Measurements from ENCODE around the gene OR52E8.

Gene OR52E8

GRCh38 chr11:5857590-5857989 lies at the start of gene OR52E8:
Gene OR52E8, minus strand, starts transcription at chr11:5857690. Its CDS starts 0 bp downstream, at chr11:5857690.
- no peak within 1 kb of the TSS for H3K27ac ChIP-seq (ENCODE audit: low read depth, low read length)
- no peak within 1 kb of the TSS for H3K9ac ChIP-seq (ENCODE audit: low read length)
- no peaks in the 10 kb centered on the region for H3K27me3 ChIP-seq (ENCODE audit: control insufficient read depth, insufficient read depth, low read length)
- H3K4me1 ChIP-seq (ENCODE audit: control insufficient read depth, insufficient read depth, low read length): no peaks in the 10 kb centered on the region
- no peak within 1 kb of the TSS for H3K4me3 ChIP-seq (ENCODE audit: low read depth, low read length)
- H3K36me3 ChIP-seq (ENCODE audit: control insufficient read depth, insufficient read depth, low read length): no peaks in the 10 kb centered on the region
- no peaks in the 10 kb centered on the region for H3K9me3 ChIP-seq (ENCODE audit: control insufficient read depth, insufficient read depth, low read depth, low read length)

DNA sequence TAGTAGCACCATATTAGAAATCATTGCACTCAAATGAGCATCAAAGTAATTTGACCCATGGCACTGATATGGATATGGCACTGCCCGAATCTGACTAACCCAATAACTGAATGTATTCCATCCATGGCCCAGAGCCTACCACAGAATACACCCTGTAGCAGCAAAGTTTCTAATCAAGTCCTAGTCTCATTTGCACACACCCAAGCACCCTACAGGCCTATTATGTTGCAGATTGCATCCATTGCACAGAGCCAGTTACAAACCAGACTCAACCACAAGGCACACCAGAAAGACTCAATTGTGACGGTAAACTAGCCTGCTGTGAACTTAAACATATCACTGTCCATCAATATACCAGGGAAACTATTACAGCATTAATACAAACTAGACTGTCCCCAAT lies 42.0 kb upstream of the OR52E8 start:
- peaks cover 3% of the 10 kb centered on the region; the same call in 1 of the 2 replicates for H3K4me1 ChIP-seq (ENCODE audit: control insufficient read depth, insufficient read depth, low read length)
- no peak overlapping the region for H3K9ac ChIP-seq (ENCODE audit: low read length)
- no peaks in the 10 kb centered on the region for H3K36me3 ChIP-seq (ENCODE audit: control insufficient read depth, insufficient read depth, low read length)
- H3K9me3 ChIP-seq (ENCODE audit: control insufficient read depth, insufficient read depth, low read depth, low read length): no peaks in the 10 kb centered on the region
- no peak overlapping the region for H3K4me3 ChIP-seq (ENCODE audit: low read depth, low read length)
- no peak overlapping the region for H3K27ac ChIP-seq (ENCODE audit: low read depth, low read length)
- H3K27me3 ChIP-seq (ENCODE audit: control insufficient read depth, insufficient read depth, low read length): no peaks in the 10 kb centered on the region

DNA sequence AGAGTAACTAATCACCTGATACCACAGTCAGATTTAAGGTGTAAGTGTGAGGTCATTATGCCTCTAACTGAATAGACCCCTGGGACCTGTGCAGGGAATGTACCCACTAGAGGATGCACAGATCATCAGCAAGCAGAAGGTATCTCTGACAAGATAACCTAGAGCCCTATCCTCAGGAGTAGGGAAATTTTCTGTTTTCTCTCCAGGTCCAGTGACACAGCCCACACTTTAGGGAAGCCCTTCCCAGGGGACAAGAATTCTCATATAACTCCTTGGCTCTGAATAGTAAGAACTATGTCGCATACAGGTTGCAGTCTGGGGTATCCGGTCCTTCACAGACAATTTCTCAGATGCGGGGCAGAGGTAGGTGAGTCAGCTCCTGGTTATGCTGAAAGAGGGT lies 35.4 kb upstream of the OR52E8 start, which contains the start of gene OR52E5:
Gene OR52E5, plus strand, starts transcription at position 301 of the 400 bp plus-strand sequence. CDS start 7,569 bp downstream, outside the sequence.
- Histone ChIP-seq H3K27ac (ENCODE audit: low read depth, low read length) (no peak within 1 kb of the TSS), H3K4me3 (ENCODE audit: low read depth, low read length) (no peak within 1 kb of the TSS), H3K27me3 (ENCODE audit: control insufficient read depth, insufficient read depth, low read length) (no peaks in the 10 kb centered on the region)

DNA sequence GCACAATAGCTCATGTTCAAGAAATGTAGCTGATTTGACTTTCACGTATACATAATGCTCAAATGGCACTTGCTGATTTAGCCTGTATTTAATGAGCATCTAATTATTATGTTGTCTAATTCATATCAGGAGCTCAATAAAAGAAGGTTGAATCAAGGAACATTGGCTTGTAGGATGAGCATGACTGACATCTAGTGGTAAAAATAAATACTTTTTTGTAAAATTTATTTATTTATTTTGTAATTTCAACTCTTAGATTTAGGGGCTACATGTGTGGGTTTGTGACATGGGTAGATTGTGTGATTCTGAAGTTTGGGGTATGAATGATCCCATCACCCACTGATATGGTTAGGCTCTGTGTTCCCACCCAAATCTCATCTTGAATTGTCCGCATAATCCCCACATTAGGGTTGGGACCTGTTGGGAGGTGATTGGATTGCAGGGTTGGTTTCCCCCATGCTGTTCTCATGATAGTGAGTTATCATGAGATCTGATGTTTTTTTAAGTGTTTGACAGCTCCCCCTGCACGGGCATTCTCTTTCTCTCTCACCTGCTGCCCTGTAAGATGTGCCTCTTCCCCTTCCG lies 33.8 kb upstream of the OR52E8 start:
- Histone ChIP-seq H3K9ac (ENCODE audit: low read length) (no peak overlapping the region), H3K9me3 (ENCODE audit: control insufficient read depth, insufficient read depth, low read depth, low read length) (no peaks in the 10 kb centered on the region), H3K27ac (ENCODE audit: low read depth, low read length) (no peak overlapping the region), H3K4me1 (ENCODE audit: control insufficient read depth, insufficient read depth, low read length) (no peaks in the 10 kb centered on the region), H3K36me3 (ENCODE audit: control insufficient read depth, insufficient read depth, low read length) (no peaks in the 10 kb centered on the region), H3K27me3 (ENCODE audit: control insufficient read depth, insufficient read depth, low read length) (no peaks in the 10 kb centered on the region), H3K4me3 (ENCODE audit: low read depth, low read length) (no peak overlapping the region)

More for the DNA sequence above, 35.4 kb upstream of the OR52E8 start, which contains the start of gene OR52E5:
- Histone ChIP-seq H3K9me3 (ENCODE audit: control insufficient read depth, insufficient read depth, low read depth, low read length) (no peaks in the 10 kb centered on the region), H3K36me3 (ENCODE audit: control insufficient read depth, insufficient read depth, low read length) (no peaks in the 10 kb centered on the region), H3K4me1 (ENCODE audit: control insufficient read depth, insufficient read depth, low read length) (no peaks in the 10 kb centered on the region), H3K9ac (ENCODE audit: low read length) (no peak within 1 kb of the TSS)

DNA sequence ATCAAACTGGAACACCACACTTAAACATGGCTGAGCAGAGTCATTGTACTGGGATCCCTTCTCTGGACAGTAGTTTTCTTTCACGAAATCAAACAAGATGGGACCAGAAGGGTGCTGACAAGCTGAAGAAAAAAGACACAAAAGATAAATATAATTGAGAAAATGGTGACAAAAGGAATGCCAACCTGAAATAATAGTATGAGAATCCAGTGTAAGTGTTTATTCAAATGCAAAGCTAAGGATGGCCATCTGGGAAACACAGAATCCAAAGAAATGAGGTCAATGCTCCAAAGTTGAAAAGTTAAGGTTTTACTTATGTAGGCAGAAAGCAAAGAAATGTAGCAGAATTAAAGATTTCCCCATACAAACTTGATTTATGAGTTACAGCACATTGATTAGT lies 30.2 kb upstream of the OR52E8 start:
- H3K36me3 ChIP-seq (ENCODE audit: control insufficient read depth, insufficient read depth, low read length): no peaks in the 10 kb centered on the region
- no peaks in the 10 kb centered on the region for H3K9me3 ChIP-seq (ENCODE audit: control insufficient read depth, insufficient read depth, low read depth, low read length)
- no peak overlapping the region for H3K4me3 ChIP-seq (ENCODE audit: low read depth, low read length)
- no peak overlapping the region for H3K27ac ChIP-seq (ENCODE audit: low read depth, low read length)
- no peaks in the 10 kb centered on the region for H3K27me3 ChIP-seq (ENCODE audit: control insufficient read depth, insufficient read depth, low read length)
- no peaks in the 10 kb centered on the region for H3K4me1 ChIP-seq (ENCODE audit: control insufficient read depth, insufficient read depth, low read length)
- no peak overlapping the region for H3K9ac ChIP-seq (ENCODE audit: low read length)

DNA sequence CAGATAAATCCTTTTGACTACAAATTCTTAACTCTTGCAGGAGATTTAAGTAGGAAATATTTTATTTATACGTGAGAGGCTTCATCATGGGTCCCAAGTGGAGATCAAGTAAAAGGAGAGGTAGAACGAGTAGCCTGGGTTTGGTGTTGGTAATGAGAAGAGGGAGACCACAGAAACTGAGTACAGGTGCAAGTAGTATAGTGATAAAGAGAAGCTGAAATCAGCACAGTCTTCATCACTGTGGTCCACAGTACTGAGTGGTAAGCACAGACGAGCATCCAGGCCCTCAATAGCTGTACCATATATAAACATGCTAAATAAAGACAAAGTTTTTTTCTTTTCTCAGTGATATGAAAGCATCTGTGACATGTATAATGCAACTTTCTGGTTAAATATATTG lies 29.7 kb upstream of the OR52E8 start:
- Histone ChIP-seq H3K27ac (ENCODE audit: low read depth, low read length) (no peak overlapping the region), H3K9me3 (ENCODE audit: control insufficient read depth, insufficient read depth, low read depth, low read length) (no peaks in the 10 kb centered on the region), H3K4me1 (ENCODE audit: control insufficient read depth, insufficient read depth, low read length) (no peaks in the 10 kb centered on the region), H3K36me3 (ENCODE audit: control insufficient read depth, insufficient read depth, low read length) (no peaks in the 10 kb centered on the region), H3K9ac (ENCODE audit: low read length) (no peak overlapping the region), H3K4me3 (ENCODE audit: low read depth, low read length) (no peak overlapping the region), H3K27me3 (ENCODE audit: control insufficient read depth, insufficient read depth, low read length) (no peaks in the 10 kb centered on the region)

- Histone ChIP-seq H3K9me3 (ENCODE audit: control insufficient read depth, insufficient read depth, low read depth, low read length) (no peaks in the 10 kb centered on the region), H3K9ac (ENCODE audit: low read length) (no peak overlapping the region), H3K27me3 (ENCODE audit: control insufficient read depth, insufficient read depth, low read length) (no peaks in the 10 kb centered on the region), H3K4me3 (ENCODE audit: low read depth, low read length) (no peak overlapping the region), H3K4me1 (ENCODE audit: control insufficient read depth, insufficient read depth, low read length) (no peaks in the 10 kb centered on the region), H3K36me3 (ENCODE audit: control insufficient read depth, insufficient read depth, low read length) (no peaks in the 10 kb centered on the region), H3K27ac (ENCODE audit: low read depth, low read length) (no peak overlapping the region)
Measured at GRCh38 chr11:5881756-5882155, 24.3 kb upstream of the OR52E8 start.

DNA sequence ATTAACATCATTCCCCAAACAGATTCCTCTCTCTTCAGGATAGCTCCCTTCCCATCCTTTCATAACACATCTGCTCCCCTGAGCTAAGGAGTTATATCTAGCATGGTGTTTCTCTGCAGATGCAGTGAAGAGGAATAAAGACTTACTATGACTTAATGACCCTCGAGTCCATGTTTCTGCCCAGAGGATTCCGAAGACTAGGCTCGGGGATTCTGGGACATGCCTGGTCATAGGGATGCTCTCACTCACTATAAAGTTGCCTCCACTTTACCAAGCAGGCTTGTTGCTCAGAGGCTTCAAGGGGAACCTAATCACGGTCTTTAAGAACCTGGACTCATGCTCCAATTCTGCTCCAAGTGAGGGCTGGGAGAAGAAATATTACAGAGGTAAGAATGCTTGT lies 22.8 kb upstream of the OR52E8 start, which contains the start of gene OR52E4:
Gene OR52E4, plus strand, starts transcription at position 301 of the 400 bp plus-strand sequence. CDS start 3,664 bp downstream, outside the sequence.
- H3K9ac ChIP-seq (ENCODE audit: low read length): no peak within 1 kb of the TSS
- no peaks in the 10 kb centered on the region for H3K27me3 ChIP-seq (ENCODE audit: control insufficient read depth, insufficient read depth, low read length)
- H3K36me3 ChIP-seq (ENCODE audit: control insufficient read depth, insufficient read depth, low read length): no peaks in the 10 kb centered on the region

DNA sequence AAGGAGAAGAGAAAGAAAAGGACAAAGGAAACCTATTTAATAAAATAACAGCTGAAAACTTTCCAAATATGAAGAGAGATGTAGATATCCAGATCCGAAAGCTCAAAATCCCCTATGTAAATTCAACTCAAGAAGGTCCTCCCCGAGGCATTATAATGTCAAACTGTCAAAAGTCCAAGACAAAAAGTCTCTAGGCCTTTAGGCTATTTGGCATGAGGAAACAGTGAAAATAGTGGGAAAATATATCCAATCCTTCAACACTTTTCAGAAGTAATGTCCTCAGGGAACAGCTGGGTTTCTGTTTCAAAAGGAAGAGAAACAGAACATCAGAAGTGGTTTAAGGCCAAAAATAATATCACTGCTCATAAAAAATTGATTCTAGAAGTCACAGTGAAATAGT lies 21.1 kb upstream of the OR52E8 start:
- no peak overlapping the region for H3K4me3 ChIP-seq (ENCODE audit: low read depth, low read length)
- H3K9me3 ChIP-seq (ENCODE audit: control insufficient read depth, insufficient read depth, low read depth, low read length): no peaks in the 10 kb centered on the region
- no peak overlapping the region for H3K9ac ChIP-seq (ENCODE audit: low read length)
- H3K4me1 ChIP-seq (ENCODE audit: control insufficient read depth, insufficient read depth, low read length): no peaks in the 10 kb centered on the region
- no peaks in the 10 kb centered on the region for H3K27me3 ChIP-seq (ENCODE audit: control insufficient read depth, insufficient read depth, low read length)
- H3K36me3 ChIP-seq (ENCODE audit: control insufficient read depth, insufficient read depth, low read length): no peaks in the 10 kb centered on the region
- H3K27ac ChIP-seq (ENCODE audit: low read depth, low read length): no peak overlapping the region

More for the DNA sequence above, 22.8 kb upstream of the OR52E8 start, which contains the start of gene OR52E4:
- Histone ChIP-seq H3K9me3 (ENCODE audit: control insufficient read depth, insufficient read depth, low read depth, low read length) (no peaks in the 10 kb centered on the region), H3K4me1 (ENCODE audit: control insufficient read depth, insufficient read depth, low read length) (no peaks in the 10 kb centered on the region), H3K27ac (ENCODE audit: low read depth, low read length) (no peak within 1 kb of the TSS), H3K4me3 (ENCODE audit: low read depth, low read length) (no peak within 1 kb of the TSS)

DNA sequence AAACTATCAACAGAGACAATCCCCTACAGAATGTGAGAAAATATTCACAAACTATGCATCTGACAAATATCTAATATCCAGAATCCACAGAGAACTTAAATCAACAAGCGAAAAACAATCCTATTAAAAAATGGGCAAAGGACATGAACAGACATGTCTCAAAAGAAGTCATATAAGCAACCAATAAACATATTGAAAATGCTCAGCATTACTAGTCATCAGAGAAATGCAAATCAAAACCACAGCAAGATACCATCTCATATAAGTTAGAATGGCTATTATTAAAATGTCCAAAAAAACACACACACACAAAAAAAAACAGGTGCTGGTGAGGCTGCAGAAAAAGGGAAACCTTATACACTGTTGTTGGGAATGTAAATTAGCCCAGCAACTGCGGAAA lies 8.3 kb upstream of the OR52E8 start:
- Histone ChIP-seq H3K27ac (ENCODE audit: low read depth, low read length) (no peak overlapping the region), H3K4me1 (ENCODE audit: control insufficient read depth, insufficient read depth, low read length) (no peaks in the 10 kb centered on the region), H3K9ac (ENCODE audit: low read length) (no peak overlapping the region), H3K9me3 (ENCODE audit: control insufficient read depth, insufficient read depth, low read depth, low read length) (peaks cover 5% of the 10 kb centered on the region; the same call in 1 of the 2 replicates), H3K36me3 (ENCODE audit: control insufficient read depth, insufficient read depth, low read length) (no peaks in the 10 kb centered on the region), H3K4me3 (ENCODE audit: low read depth, low read length) (no peak overlapping the region), H3K27me3 (ENCODE audit: control insufficient read depth, insufficient read depth, low read length) (no peaks in the 10 kb centered on the region)

- H3K4me1 ChIP-seq (ENCODE audit: control insufficient read depth, insufficient read depth, low read length): no peaks in the 10 kb centered on the region
- no peaks in the 10 kb centered on the region for H3K36me3 ChIP-seq (ENCODE audit: control insufficient read depth, insufficient read depth, low read length)
- H3K4me3 ChIP-seq (ENCODE audit: low read depth, low read length): no peak overlapping the region
- H3K9ac ChIP-seq (ENCODE audit: low read length): no peak overlapping the region
- no peak overlapping the region for H3K27ac ChIP-seq (ENCODE audit: low read depth, low read length)
- H3K27me3 ChIP-seq (ENCODE audit: control insufficient read depth, insufficient read depth, low read length): no peaks in the 10 kb centered on the region
- H3K9me3 ChIP-seq (ENCODE audit: control insufficient read depth, insufficient read depth, low read depth, low read length): no peaks in the 10 kb centered on the region
Measured at GRCh38 chr11:5851002-5851401, 6.5 kb downstream of the OR52E8 start.
